AG09309 (cell line): ENCODE data around the gene ANAPC1.
"Not testable (repeated sequence)": the region's sequence is repeated elsewhere in the genome, so short reads cannot be mapped to it uniquely, and the experiment has no call there.

Experiments used
- DNase-seq: peaks from one replicate; pipeline ENCODE4 v3.0.0-alpha.2; 2010; ENCODE audit warnings: low read depth
- H3K4me3 ChIP-seq: 2 replicates; pipeline ENCODE4 v1.5.1; 2011; ENCODE audit warnings: mild to moderate bottlenecking, low read depth, low read length, moderate library complexity; ENCODE audit not compliant: control insufficient read depth
- TF ChIP-seq, protein P1 (sequence below): IDR thresholded peaks from 2 replicates; pipeline ENCODE4 v1.5.1; 2011; ENCODE audit warnings: mild to moderate bottlenecking, low read depth, low read length, inconsistent platforms; ENCODE audit not compliant: insufficient read depth, control insufficient read depth; ENCODE audit errors: missing control alignments

ANAPC1 gene

GRCh38 chr2:111923276-111923804 is 39.3 kb upstream of the ANAPC1 start:
- peak; percentile 41 for DNase-seq
- TF ChIP-seq, protein P1, sequence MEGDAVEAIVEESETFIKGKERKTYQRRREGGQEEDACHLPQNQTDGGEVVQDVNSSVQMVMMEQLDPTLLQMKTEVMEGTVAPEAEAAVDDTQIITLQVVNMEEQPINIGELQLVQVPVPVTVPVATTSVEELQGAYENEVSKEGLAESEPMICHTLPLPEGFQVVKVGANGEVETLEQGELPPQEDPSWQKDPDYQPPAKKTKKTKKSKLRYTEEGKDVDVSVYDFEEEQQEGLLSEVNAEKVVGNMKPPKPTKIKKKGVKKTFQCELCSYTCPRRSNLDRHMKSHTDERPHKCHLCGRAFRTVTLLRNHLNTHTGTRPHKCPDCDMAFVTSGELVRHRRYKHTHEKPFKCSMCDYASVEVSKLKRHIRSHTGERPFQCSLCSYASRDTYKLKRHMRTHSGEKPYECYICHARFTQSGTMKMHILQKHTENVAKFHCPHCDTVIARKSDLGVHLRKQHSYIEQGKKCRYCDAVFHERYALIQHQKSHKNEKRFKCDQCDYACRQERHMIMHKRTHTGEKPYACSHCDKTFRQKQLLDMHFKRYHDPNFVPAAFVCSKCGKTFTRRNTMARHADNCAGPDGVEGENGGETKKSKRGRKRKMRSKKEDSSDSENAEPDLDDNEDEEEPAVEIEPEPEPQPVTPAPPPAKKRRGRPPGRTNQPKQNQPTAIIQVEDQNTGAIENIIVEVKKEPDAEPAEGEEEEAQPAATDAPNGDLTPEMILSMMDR = no peak

DNA sequence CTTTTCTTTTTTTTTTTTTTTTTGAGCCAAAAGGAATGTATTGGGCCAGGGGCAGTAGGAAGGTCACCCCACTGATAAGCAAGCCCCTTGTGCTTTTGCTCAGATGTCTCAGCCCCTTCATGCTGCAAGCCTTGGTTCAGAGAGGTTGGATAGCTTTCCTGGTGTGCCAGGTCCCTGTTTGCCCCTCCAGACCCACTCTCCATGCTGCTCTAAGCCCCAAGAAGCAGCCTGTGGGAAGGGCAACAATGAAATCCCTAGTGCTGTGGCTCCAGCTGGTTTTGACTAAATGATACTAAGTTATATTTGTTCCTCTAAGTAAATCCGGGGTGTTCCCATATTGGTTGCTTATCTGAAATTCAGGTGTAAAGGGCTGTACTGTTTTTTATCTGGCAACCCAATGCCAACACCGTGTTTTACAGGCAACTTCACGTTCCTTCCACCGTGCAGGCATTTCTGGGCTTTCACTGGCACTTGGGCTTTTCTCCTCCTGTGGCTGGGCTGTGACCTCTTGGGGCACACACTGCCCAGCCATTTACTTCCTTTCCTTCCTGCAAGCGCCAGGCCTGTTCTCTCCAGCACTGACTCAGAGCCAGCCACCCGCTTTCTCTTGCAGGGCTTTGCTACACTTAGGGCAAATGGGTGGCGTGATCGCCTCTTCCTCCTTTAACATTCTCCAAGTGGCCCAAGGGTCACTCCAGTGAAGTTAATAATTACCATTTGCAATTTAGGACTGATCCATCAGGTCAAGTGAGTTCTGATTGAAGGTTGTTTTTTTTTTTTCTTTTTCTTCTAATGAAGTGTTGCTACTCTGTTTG is 36.0 kb upstream of the ANAPC1 start:
- H3K4me3 ChIP-seq = no peak overlapping the region
- TF ChIP-seq, protein P1 = no peak
- no peak for DNase-seq

More at GRCh38 chr2:111923276-111923804, 39.3 kb upstream of the ANAPC1 start:
- H3K4me3 ChIP-seq = no peak overlapping the region

GRCh38 chr2:111919365-111919764 is 35.4 kb upstream of the ANAPC1 start:
- no peak overlapping the region for H3K4me3 ChIP-seq
- no peak for DNase-seq
- TF ChIP-seq, protein P1 = no peak

GRCh38 chr2:111918383-111918806 is 34.4 kb upstream of the ANAPC1 start:
- H3K4me3 ChIP-seq = no peak overlapping the region
- TF ChIP-seq, protein P1 = no peak
- DNase-seq = peak; percentile 68

- no peak overlapping the region for H3K4me3 ChIP-seq
- TF ChIP-seq, protein P1 = no peak
Measured at GRCh38 chr2:111917106-111917505, 33.1 kb upstream of the ANAPC1 start.

GRCh38 chr2:111912547-111912946 is 28.6 kb upstream of the ANAPC1 start:
- no peak overlapping the region for H3K4me3 ChIP-seq
- TF ChIP-seq, protein P1 = no peak
- DNase-seq = no peak

More at GRCh38 chr2:111917106-111917505, 33.1 kb upstream of the ANAPC1 start:
- DNase-seq = no peak

DNA sequence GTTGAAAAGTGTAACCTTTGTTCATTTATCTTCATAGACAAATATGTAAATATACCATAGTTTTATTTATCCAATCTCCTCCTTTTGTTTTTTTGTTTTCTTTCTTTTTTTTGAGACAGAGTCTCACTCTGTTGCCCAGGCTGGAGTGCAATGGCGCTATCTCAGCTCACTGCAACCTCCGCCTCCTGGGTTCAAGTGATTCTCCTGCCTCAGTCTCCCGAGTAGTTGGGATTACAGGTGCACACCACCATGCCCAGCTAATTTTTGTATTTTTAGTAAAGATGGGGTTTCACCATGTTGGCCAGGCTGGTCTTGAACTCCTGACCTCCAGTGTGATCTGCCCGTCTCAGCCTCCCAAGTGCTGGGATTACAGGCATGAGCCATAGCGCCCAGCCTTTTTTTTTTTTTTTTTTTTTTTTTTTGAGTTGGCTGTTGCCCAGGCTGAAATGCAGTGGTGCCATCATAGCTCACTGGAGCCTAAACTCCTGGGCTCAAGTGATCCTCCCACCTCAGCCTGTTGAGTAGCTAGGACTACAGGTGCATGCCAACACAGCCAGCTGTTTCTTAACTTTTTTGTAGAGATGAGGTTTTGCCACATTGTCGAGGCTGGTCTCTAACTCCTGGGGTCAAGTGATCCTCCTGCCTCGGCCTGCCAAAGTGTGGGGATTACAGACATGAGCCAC is 27.4 kb upstream of the ANAPC1 start:
- not testable (repeated sequence) for H3K4me3 ChIP-seq

More for the DNA sequence above, 27.4 kb upstream of the ANAPC1 start:
- DNase-seq = not testable (repeated sequence)
